GM18499 (cell line): ENCODE data around the gene GRIK1.

Experiments used
- ATAC-seq: cut with Tn5 transposase; IDR thresholded peaks from one replicate; pipeline ENCODE4 v1.9.1; 2021; ENCODE audit warnings: moderate number of reproducible peaks; ENCODE audit not compliant: insufficient read depth, unreplicated experiment

Gene GRIK1

DNA sequence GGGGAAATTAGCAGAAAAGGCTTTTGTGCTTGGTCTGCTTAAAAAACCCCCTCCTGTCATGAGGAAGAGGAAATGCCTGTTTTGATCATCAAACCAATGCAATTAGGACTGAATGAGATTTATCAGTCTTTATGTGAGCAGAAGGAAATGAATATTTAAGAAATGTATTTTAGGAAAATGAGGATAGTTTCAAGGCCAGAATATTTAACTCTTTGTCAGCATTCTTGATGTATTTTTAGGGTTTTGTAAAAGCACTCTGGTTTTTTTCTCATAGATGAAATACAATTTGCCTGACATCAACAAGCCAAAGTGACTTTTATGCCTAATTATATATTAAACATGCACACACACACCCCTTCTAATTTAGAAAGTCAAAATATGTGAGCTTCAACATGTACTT, 213.8 kb downstream of the GRIK1 start:
- no peak for ATAC-seq

DNA sequence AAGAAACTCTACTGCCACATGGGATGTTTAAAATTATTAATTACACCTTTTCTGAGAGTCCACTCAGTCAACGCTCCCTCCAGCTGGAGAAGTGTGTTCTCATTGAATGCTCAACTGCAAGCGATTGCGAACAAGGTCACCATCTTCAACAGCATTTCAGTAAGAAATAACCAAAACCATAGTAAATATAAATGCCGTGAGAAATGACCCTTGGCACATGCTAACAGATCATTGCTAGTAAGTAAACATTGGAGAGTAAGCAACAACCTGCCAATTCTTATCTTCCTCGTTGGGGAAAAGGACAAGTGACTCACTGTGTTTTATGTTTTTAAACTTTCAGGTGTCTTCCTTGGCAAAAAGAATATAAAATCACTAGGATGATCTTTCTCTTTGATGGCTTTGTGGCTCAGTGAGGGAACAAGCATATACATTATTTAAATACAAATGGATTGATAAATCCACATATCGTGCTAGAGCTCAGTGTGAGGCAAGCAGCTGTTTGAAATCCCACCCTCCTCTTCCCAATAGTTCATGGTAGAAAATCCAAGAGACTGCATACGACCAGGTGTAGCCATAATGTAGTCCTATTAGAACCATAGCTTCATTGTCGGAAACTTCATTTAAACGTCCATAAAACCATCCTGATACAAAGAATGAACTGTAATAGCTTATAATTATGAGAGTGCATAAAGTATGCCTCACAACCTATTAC, 214.6 kb downstream of the GRIK1 start:
- ATAC-seq: no peak

DNA sequence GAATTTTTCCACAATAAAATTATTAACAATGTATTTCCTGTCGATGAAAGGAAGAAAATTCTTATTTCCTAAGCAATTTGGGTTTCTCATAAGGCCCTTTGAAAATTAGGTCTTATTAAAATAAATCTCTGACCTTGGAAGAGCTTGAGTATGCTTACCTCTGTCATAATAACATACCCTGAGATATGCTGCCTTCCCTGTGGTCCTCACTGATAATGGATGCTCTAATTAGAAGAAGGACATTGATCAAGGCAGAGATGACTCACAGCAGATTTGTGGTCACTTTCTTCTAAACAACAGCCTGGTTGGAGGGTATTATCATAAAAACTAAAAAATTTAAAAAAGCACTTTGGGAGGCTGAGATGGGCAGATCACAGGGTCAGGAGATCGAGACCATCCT, 217.8 kb downstream of the GRIK1 start:
- no peak for ATAC-seq

DNA sequence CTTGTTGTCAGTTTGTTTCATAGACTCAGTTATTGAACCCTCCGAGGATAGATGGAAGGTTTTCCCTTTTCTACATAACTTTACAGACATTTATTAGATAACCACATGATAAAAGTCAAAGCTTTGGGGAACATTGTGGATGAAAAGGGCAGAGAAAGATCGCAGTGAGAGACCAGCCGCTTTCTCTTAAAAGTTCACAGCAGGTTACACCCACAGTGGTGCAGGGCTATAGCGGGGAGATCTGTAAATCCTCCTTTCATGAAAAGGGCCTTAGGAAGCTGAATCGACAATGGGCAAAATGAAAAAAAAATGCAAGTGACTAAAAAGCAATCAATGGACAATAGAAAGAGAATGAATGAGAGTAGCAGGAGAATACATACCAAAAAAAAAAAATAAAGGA, 218.6 kb downstream of the GRIK1 start:
- no peak for ATAC-seq

DNA sequence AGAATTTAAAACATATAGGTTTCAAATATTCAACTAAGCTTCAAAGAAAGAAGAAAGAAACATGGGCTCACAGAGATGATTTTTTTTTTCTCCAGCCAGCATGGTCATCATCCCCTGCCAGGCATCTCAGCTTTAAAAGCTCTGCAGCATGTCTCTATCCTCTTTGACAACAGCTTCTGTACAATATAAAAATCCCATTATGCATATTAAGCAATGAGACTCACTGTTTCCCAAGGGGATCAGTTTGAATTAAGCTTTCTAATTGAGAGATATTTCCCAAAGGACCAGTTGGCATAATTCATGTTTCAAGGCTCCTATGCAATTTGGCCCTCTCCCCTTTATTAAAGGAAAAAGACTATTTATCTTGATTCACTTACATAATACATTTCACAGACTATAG, 220.3 kb downstream of the GRIK1 start:
- ATAC-seq: no peak

DNA sequence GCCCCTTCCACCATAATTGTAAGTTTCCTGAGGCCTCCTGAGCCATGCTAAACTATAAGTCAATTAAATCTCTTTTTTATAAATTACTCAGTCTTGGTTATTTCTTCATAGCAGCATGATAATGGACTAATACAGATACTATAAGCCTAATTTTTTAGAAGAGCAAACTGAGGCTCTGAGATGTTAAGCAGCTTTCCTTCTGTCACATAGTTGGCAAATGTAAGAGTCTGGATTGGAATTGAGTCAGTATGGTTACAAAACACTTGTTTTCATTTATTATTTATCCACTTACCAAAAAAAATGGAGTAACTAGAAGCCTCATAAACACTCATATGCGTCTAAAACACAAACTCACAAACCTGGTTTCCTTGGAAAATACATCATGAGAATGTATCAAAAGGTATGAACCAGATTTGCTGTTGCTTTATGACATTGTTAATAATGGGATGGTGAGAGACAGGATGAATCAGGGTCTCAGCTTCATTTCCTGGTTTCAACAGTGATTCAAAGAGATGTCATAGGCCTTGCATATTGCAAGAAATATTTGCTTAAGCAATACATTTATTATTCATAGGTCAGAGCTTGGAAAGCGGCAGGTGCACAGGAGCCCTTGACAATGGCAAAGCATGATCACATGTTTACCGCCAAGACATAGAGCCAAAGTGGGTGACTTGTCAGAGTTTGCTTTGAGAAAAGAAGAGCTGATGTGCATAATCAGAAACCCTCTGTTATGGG, 221.5 kb downstream of the GRIK1 start:
- ATAC-seq: no peak

DNA sequence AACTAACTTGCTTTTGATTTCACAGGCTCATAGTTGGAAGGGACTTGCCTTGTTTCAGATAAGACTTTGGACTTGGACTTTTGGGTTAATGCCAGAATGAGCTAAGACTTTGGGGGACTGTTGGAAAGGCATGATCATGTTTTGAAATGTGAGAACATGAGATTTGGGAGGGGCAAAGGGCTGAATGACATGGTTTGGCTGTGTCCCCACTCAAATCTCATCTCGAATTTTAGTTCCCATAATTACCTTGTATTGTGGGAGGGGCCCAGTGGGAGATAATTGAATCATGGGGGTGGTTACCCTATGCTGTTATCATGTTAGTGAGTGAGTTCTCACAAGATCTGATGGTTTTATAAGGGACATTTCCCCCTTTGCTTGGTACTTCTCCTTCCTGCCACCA, 222.1 kb downstream of the GRIK1 start:
- no peak for ATAC-seq

DNA sequence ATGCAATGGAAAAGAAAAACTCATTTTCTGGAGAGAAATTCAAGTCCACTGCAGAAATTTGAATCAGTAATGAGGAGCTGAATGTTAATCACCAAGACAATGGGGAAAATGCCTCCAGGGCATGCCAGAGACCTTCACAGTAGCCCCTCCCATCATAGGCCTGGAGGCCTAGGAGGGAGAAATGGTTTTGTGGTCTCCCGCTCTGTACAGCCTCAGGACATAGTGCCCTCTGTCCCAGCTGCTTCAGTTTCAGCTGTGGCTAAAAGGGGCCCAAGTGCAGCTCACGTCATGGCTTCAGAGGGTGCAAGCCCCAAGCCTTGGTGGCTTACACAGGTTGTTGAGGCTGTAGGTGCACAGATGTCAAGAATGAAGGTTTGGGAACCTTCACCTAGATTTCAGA, 223.0 kb downstream of the GRIK1 start:
- ATAC-seq: no peak

DNA sequence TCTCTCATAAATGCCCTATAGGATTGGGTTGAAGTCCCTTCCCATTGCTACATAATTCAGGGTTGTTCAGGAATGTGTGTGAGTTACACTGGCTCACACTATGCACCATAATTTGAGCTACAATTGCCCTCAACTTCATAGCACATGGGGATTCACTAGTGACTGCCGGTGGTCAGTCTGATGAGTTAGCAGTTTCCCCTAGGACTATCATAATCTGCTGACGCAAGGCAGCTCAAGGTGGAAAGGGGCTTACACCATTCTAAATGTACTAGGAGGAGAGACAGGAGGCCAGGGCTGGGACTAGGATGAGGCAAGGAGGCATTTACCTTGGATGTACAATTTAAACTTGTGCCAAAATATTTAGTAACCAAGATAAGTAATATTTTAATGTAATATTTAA, 224.7 kb downstream of the GRIK1 start:
- ATAC-seq: no peak

DNA sequence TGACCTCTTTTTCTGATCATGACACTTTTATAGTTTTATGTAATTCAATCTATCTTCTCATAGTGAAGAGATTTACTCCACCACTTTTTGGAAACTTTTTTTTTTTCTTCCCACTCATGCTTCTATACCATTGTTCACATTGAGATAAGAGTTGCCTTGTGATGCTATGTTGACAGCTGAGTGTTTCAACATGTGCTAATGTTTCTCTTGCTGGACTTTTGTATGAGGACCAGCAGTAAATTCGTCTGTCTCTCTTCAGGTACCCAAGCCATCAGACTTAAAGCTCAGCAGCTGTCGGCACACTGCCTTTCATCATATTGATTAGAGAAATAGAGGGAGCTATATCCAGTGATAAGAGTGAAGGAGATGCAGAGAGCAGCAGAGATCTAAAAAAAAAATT, 227.0 kb downstream of the GRIK1 start:
- ATAC-seq: no peak

DNA sequence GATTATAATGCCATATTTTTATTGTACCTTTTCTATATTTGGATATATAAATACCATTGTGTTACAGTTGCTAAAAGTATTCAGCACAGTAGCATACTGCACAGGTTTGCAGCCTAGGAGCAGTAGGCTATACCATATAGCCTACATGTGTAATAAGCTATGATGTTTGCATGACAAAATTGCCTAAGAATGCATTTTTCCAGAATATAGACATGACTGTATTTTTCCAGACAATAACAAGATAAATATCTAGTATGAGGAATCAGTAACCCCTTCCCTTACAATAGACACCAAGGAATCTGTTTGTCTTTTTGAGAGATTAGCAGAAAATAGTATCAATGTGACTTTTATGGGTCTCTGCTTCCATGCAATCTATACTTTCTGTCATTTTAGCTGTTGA, 228.6 kb downstream of the GRIK1 start:
- ATAC-seq: no peak

DNA sequence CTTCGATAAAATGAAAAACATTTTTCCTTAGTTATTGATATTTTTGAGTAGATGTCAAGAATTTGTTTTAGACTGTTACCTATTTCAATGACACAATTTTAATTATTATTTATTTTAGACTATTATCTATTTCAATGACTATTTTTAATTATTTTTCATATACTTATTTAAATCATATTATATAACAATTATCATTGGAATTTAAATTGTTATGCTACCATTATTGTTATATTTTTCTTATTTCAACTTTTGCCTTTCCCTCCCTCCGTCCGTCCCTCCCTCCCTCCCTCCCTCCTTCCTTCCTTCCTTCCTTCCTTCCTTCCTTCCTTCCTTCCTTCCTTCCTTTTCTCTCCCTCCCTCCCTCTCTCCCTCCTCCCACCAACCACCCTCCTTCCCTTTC, 229.3 kb downstream of the GRIK1 start:
- no peak for ATAC-seq

DNA sequence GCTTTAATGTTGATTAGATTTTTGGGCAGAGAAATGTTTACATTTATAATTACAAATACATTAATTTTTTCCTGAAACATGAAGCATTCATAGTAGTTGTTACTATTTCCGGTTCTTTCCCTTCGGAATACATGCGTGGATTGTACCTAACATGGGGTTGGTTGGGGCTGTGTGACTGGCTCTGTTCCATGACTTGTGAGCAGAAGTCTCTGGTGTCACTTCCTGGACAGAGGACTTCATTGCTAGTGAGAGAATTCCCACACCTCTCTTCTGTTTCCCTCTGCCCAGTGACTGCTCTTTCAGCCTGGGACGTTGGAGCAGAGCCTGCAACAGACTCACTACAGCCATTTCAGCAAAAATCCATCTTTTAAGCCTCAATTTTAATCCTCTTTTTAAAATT, 231.4 kb downstream of the GRIK1 start:
- no peak for ATAC-seq

DNA sequence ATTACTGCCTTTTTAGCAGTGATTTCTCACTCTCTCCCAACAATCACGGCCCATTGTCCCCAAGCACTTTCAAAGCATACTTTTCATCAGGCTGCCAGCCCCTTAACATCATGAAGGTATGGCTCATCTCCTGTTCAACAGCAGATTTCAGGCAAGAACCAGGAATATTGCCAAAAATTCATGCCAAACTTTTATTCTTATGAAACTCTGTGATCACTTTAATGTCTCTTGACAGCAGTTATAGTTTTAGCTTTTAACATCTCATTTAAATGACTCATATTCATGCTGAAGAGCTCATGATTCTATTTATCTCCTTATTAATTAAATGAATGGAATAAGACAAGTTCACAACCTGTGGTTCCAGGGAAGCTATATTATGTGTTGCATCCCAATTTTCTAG, 235.1 kb downstream of the GRIK1 start:
- ATAC-seq: no peak

DNA sequence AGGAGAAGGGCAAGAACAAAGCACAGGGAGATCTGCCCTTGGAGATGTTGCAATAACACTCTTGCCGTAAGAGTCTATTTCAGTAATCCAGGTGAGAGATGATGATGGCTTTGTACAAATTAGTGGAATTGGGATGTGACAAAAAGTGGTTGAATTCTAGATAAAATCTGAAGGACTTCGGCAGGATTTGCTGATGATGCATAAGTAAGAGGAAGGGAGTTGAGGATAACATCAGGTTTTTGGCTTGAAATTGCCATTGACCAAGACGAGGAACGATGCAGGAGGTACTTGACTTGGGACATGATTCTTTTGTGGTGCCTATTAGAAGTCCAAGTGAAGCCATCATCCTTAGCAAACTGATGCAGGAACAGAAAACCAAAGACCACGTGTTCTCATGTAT, 238.1 kb downstream of the GRIK1 start:
- no peak for ATAC-seq

DNA sequence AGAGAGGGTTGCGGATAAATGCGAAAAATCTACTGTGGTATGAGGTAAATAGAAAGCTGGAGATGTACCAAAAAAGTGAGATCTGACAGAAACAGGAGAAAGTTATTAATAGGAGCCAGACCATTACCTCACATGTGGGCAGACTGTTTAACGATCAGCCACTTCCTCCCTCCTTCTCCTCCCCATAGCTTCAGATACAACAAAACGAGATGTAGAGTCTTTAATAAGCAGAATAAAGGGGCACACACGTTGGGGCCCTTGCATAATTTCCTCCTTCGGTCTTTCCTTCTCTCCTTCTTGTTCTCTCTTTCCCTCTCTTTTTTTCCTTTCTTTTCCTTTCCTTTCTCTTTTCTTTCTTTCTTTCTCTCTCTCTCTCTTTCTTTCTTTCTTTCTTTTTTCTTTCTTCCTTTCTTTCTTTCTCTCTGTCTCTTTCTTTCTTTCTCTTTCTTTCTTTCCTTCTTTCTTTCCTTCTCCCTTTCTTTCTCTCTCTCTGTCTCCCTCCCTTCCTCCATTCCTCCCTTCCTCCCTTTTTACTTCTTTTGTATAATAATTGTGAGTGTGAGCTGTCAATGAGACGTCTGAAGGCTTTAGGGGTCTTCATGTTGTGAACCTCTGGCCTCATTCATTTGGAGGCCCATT, 242.1 kb downstream of the GRIK1 start:
- ATAC-seq: peak; percentile 88

DNA sequence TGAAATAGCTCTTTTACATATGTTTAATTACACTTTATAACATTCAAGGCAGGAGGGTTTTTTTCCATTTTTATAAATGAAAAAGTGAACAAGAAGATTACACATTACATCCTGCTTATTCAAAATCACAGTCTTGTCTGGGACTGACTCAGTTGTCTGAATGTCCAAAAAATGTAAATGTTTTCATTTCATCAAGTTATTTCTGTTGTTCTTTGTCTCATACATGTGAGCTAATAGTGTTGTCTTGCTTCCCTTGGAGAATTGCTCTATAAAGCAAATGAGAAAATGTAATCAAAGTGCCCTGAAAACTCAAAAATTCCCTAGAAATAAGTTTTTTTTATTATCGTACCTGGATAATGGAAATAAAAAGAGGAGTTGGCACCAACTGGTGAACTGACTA, 242.9 kb downstream of the GRIK1 start:
- ATAC-seq: no peak

DNA sequence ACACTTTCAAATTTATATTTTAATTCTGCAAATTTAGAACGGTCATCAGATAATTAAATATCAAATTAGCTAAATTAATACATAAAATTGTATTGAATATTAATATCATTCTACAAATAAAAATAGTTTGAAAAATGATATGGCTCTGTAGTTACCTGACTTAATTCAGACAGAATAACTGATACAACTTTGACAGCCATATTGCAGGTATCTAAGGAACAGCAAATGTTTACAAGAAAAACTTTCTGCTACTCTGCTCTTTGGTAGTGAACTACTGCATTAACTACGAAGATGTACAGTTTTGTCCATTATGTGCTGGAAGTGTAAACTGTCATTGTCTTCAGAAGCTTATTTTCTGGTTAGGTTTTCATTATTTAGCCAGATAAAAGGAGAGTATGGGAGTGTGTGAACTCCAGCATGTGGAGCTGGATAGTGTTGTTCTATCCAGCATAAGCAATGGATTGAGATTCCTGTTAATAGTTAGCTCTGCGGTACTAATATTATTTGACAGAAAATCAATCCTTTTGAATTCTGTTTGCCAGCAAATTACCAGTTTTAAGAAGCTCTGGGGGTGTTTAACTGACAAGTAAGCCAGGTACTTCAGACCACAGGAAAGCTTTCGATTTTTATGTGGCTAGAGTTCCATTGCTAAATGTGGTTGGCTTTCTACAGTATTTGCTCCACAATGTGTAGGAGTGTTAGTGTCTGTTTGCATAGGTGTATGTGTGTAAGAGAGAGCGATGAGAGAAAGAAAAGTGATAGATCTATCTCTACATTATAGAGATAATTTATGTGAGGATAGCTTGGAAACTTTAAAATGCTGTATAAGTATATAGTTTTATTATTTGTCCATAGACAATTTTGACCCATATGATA, 247.9 kb downstream of the GRIK1 start:
- no peak for ATAC-seq

DNA sequence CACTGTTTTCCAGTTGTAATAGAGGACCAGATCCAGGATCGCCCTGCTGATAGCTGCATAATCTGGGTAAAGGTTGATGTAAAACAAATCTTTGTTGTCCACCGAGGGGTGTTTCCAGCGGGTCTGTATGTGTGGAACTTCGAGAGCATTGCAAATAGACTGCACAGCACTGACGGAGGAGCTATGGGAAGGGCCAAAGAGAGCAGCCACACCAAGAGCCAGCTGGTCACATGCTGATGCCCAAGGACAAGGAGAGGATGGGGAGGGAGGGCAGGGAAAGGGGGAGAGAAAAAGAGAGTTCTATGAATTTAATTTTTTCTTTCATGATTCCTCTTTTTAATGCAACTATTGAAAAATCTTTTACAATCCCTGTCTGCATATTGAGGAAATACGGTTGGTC, 250.0 kb downstream of the GRIK1 start:
- ATAC-seq: no peak

DNA sequence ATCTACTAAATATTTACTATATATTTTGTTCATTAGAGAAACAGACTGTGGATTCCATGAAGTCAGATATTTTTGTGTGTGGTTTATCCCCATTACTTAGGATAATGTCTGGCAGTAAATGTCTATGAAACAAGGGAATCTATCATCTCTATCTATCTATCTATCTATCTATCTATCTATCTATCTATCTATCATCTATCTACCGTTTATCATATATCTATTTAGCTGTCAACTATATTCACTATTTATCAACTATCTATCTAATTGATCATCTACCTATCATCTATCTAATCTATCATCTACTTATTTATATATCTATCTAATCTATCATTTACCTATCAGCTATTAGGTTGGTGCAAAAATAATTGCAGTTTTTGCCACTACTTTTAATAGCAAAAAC, 255.7 kb downstream of the GRIK1 start:
- no peak for ATAC-seq

DNA sequence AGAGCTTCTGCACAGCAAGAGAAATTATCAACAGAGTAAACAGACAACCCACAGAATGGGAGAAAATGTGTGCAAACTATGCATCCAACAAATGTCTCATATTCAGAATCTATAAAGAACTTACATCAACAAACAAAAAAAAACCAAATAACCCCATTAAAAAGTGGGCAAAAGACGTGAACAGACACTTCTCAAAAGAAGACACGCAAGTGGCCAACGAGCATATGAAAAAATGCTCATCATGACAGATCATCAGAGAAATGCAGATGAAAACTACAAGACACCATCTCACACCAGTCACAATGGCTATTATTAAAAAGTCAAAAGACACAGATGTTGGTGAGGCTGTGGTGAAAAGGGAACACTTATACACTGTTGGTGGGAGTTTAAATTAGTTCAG, 257.0 kb downstream of the GRIK1 start:
- ATAC-seq: no peak
